T follicular helper cell (primary cell): ENCODE results near the gene ZC3H15.

Experiments used
- DNase-seq: peaks from one replicate; pipeline ENCODE4 v3.0.0-alpha.2; 2020; ENCODE audit warnings: low read depth

Gene ZC3H15

DNA sequence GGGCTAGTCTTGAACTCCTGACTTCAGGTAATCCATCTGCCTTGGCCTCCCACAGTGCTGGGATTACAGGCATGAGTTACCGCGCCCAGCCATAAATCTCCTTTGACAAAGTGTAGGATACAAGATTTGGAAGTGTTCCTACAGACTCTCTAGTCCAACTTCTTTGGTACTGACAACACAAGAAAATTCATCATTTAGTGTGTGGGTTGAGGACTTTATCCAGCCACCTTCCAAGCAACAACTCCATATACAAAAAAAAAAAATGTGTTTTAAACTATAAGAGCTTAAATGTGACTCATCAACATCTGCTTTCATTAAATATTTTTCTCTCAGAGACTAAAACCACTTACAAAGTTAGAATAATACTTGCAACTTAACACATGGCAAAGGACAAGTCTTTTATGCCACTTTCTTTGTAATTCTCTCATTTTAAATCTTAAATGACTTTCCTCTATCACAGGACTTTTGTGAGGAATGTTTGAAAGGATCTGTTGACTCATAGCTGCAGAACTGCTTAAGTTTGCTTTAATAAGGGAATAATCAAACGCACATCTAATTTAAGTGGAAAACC is 57.6 kb downstream of the ZC3H15 start:
- no peak for DNase-seq

DNA sequence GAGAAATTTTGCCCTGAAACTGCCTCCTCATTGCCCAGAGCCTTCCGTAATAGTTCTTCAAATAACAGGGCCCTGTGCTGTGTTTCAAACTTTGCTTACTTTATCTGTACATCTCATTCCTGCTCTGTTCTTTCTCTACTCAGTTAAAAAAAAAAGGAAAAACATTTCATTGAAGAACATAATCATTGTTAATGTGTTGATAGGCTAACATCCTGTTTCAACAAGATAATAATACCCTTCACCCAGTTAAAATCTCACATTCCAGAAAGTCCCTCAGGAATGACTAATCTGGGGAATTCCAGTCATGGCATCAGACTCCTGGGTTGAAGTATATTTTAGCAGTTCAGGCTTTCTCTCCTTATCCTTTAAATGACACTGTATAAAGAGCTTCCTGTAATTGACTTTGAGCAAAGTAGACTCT is 58.2 kb downstream of the ZC3H15 start:
- no peak for DNase-seq

DNA sequence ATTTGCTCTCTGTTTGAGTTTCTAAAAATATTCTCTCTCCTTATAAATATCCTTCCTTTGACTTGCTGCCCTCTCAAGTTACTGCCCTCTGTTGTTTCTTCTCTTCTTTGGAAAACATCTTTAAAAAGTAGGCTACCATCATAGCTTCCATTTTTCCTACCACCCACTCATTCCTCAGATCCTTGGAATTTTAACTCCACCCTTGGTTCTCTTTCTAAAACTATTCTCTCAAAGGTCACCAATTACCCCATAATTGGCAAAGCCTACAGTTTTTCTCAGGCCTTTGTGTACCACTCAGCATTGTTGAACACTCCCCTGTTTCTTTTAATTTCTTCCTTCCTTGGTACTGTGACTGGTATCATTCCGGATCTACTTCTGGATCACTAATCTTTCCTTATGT is 60.8 kb downstream of the ZC3H15 start:
- DNase-seq = no peak

DNA sequence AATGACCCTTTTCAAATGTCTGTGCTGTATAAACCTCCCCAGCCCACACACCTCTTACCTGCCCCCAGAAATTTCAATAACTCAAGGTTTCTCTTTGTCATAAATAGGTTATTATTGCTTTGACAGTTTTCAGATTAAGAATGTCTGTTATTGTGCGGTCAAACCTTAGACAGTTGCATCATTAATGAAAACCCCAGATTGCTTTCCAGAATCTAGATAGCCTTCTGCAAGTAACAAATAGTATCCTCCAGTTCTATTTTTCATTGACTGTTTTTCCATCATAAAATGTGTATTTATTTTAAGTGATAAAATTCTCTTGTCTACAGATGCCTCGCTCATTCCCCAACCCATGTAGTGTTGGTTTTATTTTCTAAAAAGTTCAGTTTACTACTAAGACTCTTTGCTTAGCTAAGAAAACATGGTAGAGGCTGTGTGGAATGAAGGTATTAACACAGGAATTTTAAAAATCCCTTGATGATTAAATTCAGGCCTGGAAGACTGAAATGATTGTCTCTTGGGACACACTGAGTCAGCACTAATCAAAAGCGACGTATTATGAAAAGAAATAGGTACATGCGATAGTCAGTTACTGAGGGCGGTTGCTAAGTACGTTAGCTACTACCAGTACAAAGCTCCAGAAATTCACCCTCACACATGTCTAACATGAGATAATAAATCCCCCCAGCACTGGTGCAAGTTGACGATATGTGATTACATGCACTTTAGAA is 65.4 kb downstream of the ZC3H15 start:
- DNase-seq = no peak

DNA sequence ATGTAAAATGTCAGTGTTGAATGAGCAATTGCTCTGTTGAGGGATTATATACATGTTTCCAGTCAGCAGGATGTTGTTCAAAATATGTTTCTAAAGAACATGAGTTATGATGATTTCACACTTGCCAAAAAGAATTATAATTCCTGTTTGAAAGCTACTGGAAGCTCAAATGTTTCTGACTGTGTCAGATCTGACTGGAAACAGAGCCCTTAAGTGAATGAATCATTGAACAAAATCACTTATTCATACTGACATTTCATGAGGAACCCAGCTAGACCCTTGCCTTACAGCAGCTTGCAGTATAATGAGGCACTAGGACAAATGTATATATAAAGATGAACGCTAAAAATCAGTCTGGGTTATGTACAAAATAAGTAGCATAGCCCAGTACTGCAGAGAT is 68.4 kb downstream of the ZC3H15 start:
- no peak for DNase-seq

DNA sequence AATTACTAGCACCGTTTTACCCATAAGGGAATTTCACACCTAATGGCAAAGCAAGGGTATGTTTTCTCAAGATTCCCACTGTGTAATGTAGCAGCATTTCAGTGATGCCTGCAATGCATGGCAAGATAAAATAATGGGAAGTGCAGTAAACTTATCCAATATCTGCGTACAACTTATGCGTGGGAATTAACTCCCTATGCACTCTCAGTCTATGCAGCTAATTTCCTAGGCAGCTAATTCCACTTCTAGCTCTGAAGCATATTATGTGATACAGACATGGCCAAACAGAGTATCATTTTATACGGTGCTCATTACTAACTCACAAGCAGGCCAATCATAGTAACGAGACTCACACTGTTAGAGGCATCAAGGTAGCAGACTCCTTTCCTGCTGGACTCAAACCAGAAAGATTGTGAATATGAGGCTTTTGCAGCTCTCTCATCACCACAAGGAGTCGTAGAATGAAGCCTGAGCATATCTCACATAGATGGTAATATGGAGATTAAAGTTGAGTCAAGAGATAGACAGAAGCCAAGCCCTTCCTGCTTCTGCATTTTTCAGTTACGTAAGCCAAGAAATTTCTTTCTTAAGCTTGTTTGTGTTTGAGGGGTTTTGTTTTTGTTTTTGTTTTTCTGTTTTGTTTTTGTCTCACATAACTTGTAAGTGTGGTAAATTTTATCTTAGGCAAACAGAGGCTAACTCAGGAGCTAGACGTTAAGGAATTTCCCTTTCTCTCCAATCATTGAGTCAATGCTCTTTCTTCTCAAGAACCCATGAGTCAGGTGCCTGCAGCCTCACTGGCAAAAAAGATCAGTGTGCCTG is 69.0 kb downstream of the ZC3H15 start:
- DNase-seq = no peak

DNA sequence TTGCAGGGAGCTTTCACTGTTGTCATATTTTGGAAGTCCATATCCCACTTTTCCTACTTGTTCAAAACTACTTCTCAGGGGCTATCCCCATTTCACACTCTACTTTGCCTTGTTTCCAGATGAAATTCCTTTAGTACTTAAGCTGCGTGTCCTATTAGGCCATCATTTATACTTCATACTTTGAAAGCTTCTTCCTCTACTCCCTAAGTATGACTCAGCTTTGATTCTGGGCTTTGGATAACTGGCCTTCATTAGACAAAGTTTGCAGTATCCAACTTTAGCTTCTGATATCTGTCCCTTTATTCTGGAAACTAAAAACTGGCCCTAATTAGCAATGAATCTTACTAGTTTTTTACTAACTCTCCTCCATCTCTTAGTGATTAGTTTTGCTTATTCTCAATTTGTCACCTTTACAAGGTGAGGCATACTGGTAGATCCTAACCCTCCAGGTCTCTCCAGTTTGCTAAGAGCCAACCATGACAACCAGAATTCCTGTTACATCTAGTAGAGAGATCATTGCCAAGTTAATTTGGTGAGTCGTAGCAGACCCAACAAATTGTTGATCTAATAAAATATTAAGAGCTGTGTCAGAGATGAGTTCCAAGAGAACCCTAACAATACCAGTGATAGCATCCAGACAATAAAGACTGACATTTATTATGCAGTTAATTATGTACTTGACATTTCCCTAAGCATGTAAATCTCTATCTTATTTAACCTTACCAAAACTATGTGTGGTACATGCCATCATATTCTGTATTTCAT is 72.6 kb downstream of the ZC3H15 start:
- DNase-seq = no peak
